ENCODE measurements around the gene KRTAP3-2.

KRTAP3-2 gene

DNA sequence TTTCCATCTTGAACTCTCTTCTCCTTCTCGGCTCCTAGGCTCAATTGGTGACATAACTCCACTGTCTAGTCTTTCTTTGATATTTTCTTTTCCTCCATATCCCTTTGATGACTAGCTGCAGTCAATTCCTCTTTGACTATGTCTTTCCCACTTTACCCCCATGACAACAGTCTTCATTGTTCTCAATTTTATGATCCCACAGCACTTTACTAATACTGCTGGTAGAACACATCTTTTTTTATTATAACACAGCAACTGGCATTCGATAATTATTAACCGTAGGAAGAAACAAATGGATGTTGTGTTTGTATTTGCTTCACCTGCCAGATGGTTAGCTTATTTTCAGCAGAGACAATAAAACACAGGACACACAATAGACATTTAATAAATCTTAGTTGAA lies 7.0 kb downstream of the KRTAP3-2 start:
- Histone ChIP-seq H4K91ac (ENCODE audit: low read depth, low read length, poor library complexity) (no peak overlapping the region), H2AK5ac (ENCODE audit: low read depth, low read length) (no peak overlapping the region), H3K4me3 (ENCODE audit: low read length in 2 of 2) (no peak overlapping the region), H3K18ac (ENCODE audit: low read length) (no peak overlapping the region), H3K27me3 (ENCODE audit: control insufficient read depth in 3 of 3, insufficient read depth in 3 of 3, low read depth in 1 of 3, low read length in 3 of 3) (peaks cover 0 to 3% (median 0%) of the 10 kb centered on the region in 3 experiments), H2BK5ac (ENCODE audit: low read length) (no peak overlapping the region), H3K4me1 (ENCODE audit: control insufficient read depth in 2 of 2, insufficient read depth in 1 of 2, low read depth in 1 of 2, low read length in 2 of 2) (peaks cover 0 to 2% of the 10 kb centered on the region in 2 donors), H3K36me3 (replicated peaks in 1 of 2; ENCODE audit: control insufficient read depth in 2 of 2, insufficient read depth in 2 of 2, low read length in 2 of 2) (no peaks in the 10 kb centered on the region), H3K27ac (replicated peaks; ENCODE audit: low read length) (no peak overlapping the region), H2BK15ac (ENCODE audit: low read length) (no peak overlapping the region), H2BK120ac (ENCODE audit: low read depth, low read length) (no peak overlapping the region), H4K8ac (ENCODE audit: low read depth, low read length) (no peak overlapping the region), H3K9me3 (replicated peaks in 1 of 2; ENCODE audit: control insufficient read depth in 2 of 2, insufficient read depth in 1 of 2, low read depth in 1 of 2, low read length in 2 of 2) (no peaks in the 10 kb centered on the region), H2AFZ (ENCODE audit: low read length) (no peak overlapping the region), H3K4me2 (ENCODE audit: insufficient read depth, low read length, poor library complexity, severe bottlenecking) (no peak overlapping the region), H3K14ac (ENCODE audit: low read length) (no peak overlapping the region), H2BK12ac (ENCODE audit: low read length) (no peak overlapping the region), H3K23ac (ENCODE audit: low read depth, low read length, poor library complexity) (no peak overlapping the region), H3K4ac (ENCODE audit: low read length) (no peak overlapping the region), H3K9ac (ENCODE audit: low read depth, low read length, poor library complexity) (no peak overlapping the region), H3K79me1 (ENCODE audit: low read depth, low read length) (no peaks in the 10 kb centered on the region)
- no peak for DNase-seq (ENCODE audit: low spot score)
- no CpG with 5 or more reads among the region's 3 CpGs for whole genome bisulfite sequencing, 2 donors (ENCODE audit: extremely low coverage in 2 of 2, insufficient read length in 2 of 2, insufficient replicate concordance in 1 of 2)

DNA sequence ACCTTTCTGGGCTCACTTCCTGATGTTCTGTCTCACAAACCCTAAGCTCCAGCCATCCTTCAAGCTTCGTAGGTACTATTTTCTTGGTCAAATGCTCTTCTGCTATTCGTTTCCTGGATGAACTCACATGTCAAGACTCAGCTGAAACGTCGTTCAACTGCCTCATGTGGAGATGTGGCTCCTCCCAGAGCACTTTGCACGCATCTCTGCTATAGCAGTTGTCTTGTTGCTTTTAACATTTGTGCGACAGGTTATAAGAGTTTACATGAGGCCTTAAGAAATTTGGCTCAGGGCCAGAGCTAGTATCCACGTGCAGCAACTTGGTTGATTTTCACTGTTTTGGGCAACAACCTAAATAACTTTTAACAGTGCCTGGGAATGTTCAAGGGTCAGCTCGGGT lies 12.8 kb downstream of the KRTAP3-2 start:
- H3K14ac ChIP-seq (ENCODE audit: low read length): no peak overlapping the region
- H2BK120ac ChIP-seq (ENCODE audit: low read depth, low read length): no peak overlapping the region
- no peak overlapping the region for H3K4me2 ChIP-seq (ENCODE audit: insufficient read depth, low read length, poor library complexity, severe bottlenecking)
- H3K9ac ChIP-seq (ENCODE audit: low read depth, low read length, poor library complexity): no peak overlapping the region
- no CpG with 5 or more reads among the region's 8 CpGs for WGBS, 2 donors (ENCODE audit: extremely low coverage in 2 of 2, insufficient read length in 2 of 2, insufficient replicate concordance in 1 of 2)
- no peak overlapping the region for H3K18ac ChIP-seq (ENCODE audit: low read length)
- no peak overlapping the region for H2BK12ac ChIP-seq (ENCODE audit: low read length)
- no peak overlapping the region for H3K4me3 ChIP-seq (ENCODE audit: low read length in 2 of 2)
- H3K27ac ChIP-seq (replicated peaks; ENCODE audit: low read length): no peak overlapping the region
- peaks cover 0 to 1% of the 10 kb centered on the region in 2 donors for H3K9me3 ChIP-seq (replicated peaks in 1 of 2; ENCODE audit: control insufficient read depth in 2 of 2, insufficient read depth in 1 of 2, low read depth in 1 of 2, low read length in 2 of 2)
- no peak overlapping the region for H2BK15ac ChIP-seq (ENCODE audit: low read length)
- H3K23ac ChIP-seq (ENCODE audit: low read depth, low read length, poor library complexity): no peak overlapping the region
- no peak overlapping the region for H4K91ac ChIP-seq (ENCODE audit: low read depth, low read length, poor library complexity)
- H3K79me1 ChIP-seq (ENCODE audit: low read depth, low read length): no peaks in the 10 kb centered on the region
- H3K4me1 ChIP-seq (ENCODE audit: control insufficient read depth in 2 of 2, insufficient read depth in 1 of 2, low read depth in 1 of 2, low read length in 2 of 2): peaks cover 0 to 2% of the 10 kb centered on the region in 2 donors
- H3K4ac ChIP-seq (ENCODE audit: low read length): no peak overlapping the region
- no peak for DNase-seq (ENCODE audit: low spot score)
- no peak overlapping the region for H2AK5ac ChIP-seq (ENCODE audit: low read depth, low read length)
- H3K27me3 ChIP-seq (ENCODE audit: control insufficient read depth in 3 of 3, insufficient read depth in 3 of 3, low read depth in 1 of 3, low read length in 3 of 3): no peaks in the 10 kb centered on the region
- H2BK5ac ChIP-seq (ENCODE audit: low read length): no peak overlapping the region
- no peak overlapping the region for H2AFZ ChIP-seq (ENCODE audit: low read length)
- no peak overlapping the region for H4K8ac ChIP-seq (ENCODE audit: low read depth, low read length)
- H3K36me3 ChIP-seq (replicated peaks in 1 of 2; ENCODE audit: control insufficient read depth in 2 of 2, insufficient read depth in 2 of 2, low read length in 2 of 2): no peaks in the 10 kb centered on the region

DNA sequence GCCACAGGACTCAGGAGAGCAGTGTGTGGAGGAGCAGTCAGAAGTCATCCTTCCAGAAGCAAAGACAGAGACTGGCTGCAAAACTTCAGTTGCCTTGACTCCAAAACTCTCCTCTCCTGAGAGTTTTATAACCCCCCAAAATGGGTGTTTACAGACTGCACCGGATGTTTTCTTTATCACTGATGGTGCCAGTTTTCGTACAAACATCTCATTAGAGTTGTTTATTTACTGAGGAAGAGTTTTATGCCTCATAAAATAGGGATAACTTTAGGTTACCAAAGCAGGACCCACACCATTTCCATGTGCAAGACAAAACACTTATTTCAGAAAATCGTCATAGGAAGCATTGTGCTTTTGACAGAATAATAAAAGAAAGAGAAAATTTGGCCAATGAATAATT lies 15.5 kb downstream of the KRTAP3-2 start, which contains the start of gene KRT40:
KRT40 (minus strand) TSS at position 101 of the 400 bp plus-strand sequence; CDS start at position 48, 53 bp downstream.
- no peak within 1 kb of the TSS for H4K8ac ChIP-seq (ENCODE audit: low read depth, low read length)
- WGBS, 2 donors (ENCODE audit: extremely low coverage in 2 of 2, insufficient read length in 2 of 2, insufficient replicate concordance in 1 of 2): no CpG with 5 or more reads among the region's 3 CpGs

DNA sequence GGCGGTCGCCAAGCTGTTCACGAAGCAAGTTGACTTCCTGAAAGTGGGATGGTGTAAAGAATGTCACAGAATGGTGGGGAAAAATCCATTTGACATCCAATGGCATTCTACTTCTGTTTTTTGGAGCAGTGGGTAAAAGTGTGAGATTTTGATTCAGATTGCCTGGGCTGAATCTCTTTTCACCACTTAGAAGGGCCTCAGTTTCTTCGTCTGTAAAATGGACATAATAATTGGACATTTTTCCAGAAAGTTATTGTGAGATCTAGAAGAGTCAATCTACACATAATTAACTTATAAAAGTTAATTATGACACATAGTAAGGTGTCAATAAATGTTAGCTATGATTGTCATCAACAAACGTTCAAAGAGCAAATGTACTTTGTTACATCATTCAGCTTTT lies 18.6 kb downstream of the KRTAP3-2 start:
- Histone ChIP-seq H3K4me2 (ENCODE audit: insufficient read depth, low read length, poor library complexity, severe bottlenecking) (no peak overlapping the region), H3K27ac (replicated peaks; ENCODE audit: low read length) (no peak overlapping the region), H2BK120ac (ENCODE audit: low read depth, low read length) (no peak overlapping the region), H3K4me3 (ENCODE audit: low read length in 2 of 2) (no peak overlapping the region), H4K91ac (ENCODE audit: low read depth, low read length, poor library complexity) (no peak overlapping the region), H2AFZ (ENCODE audit: low read length) (peak overlapping the region; percentile 3), H3K14ac (ENCODE audit: low read length) (no peak overlapping the region), H2BK15ac (ENCODE audit: low read length) (peak overlapping the region; percentile 22), H3K9me3 (replicated peaks in 1 of 2; ENCODE audit: control insufficient read depth in 2 of 2, insufficient read depth in 1 of 2, low read depth in 1 of 2, low read length in 2 of 2) (peaks cover 0 to 1% of the 10 kb centered on the region in 2 donors), H3K36me3 (replicated peaks in 1 of 2; ENCODE audit: control insufficient read depth in 2 of 2, insufficient read depth in 2 of 2, low read length in 2 of 2) (no peaks in the 10 kb centered on the region), H3K27me3 (ENCODE audit: control insufficient read depth in 3 of 3, insufficient read depth in 3 of 3, low read depth in 1 of 3, low read length in 3 of 3) (no peaks in the 10 kb centered on the region), H3K4me1 (ENCODE audit: control insufficient read depth in 2 of 2, insufficient read depth in 1 of 2, low read depth in 1 of 2, low read length in 2 of 2) (peaks cover 0 to 14% of the 10 kb centered on the region in 2 donors), H3K23ac (ENCODE audit: low read depth, low read length, poor library complexity) (no peak overlapping the region), H3K4ac (ENCODE audit: low read length) (no peak overlapping the region), H2BK12ac (ENCODE audit: low read length) (no peak overlapping the region), H3K18ac (ENCODE audit: low read length) (no peak overlapping the region), H3K79me1 (ENCODE audit: low read depth, low read length) (no peaks in the 10 kb centered on the region), H2BK5ac (ENCODE audit: low read length) (no peak overlapping the region), H2AK5ac (ENCODE audit: low read depth, low read length) (no peak overlapping the region), H4K8ac (ENCODE audit: low read depth, low read length) (no peak overlapping the region), H3K9ac (ENCODE audit: low read depth, low read length, poor library complexity) (no peak overlapping the region)
- no CpG with 5 or more reads among the region's 5 CpGs for WGBS, 2 donors (ENCODE audit: extremely low coverage in 2 of 2, insufficient read length in 2 of 2, insufficient replicate concordance in 1 of 2)
- no peak for DNase-seq (ENCODE audit: low spot score)

More for the DNA sequence above, 15.5 kb downstream of the KRTAP3-2 start, which contains the start of gene KRT40:
- no peak within 1 kb of the TSS for H4K91ac ChIP-seq (ENCODE audit: low read depth, low read length, poor library complexity)
- H2AK5ac ChIP-seq (ENCODE audit: low read depth, low read length): no peak within 1 kb of the TSS
- H3K18ac ChIP-seq (ENCODE audit: low read length): no peak within 1 kb of the TSS
- H2AFZ ChIP-seq (ENCODE audit: low read length): no peak within 1 kb of the TSS
- H3K27ac ChIP-seq (replicated peaks; ENCODE audit: low read length): no peak within 1 kb of the TSS
- H3K4me3 ChIP-seq (ENCODE audit: low read length in 2 of 2): no peak within 1 kb of the TSS
- no peak within 1 kb of the TSS for H3K9ac ChIP-seq (ENCODE audit: low read depth, low read length, poor library complexity)
- peaks cover 0 to 1% of the 10 kb centered on the region in 2 donors for H3K9me3 ChIP-seq (replicated peaks in 1 of 2; ENCODE audit: control insufficient read depth in 2 of 2, insufficient read depth in 1 of 2, low read depth in 1 of 2, low read length in 2 of 2)
- no peak for DNase-seq (ENCODE audit: low spot score)
- no peak within 1 kb of the TSS for H3K23ac ChIP-seq (ENCODE audit: low read depth, low read length, poor library complexity)
- peaks cover 0 to 12% of the 10 kb centered on the region in 2 donors for H3K4me1 ChIP-seq (ENCODE audit: control insufficient read depth in 2 of 2, insufficient read depth in 1 of 2, low read depth in 1 of 2, low read length in 2 of 2)
- no peak within 1 kb of the TSS for H3K4me2 ChIP-seq (ENCODE audit: insufficient read depth, low read length, poor library complexity, severe bottlenecking)
- H3K14ac ChIP-seq (ENCODE audit: low read length): no peak within 1 kb of the TSS
- H2BK12ac ChIP-seq (ENCODE audit: low read length): no peak within 1 kb of the TSS
- H2BK120ac ChIP-seq (ENCODE audit: low read depth, low read length): no peak within 1 kb of the TSS
- H2BK5ac ChIP-seq (ENCODE audit: low read length): no peak within 1 kb of the TSS
- no peak within 1 kb of the TSS for H2BK15ac ChIP-seq (ENCODE audit: low read length)
- H3K27me3 ChIP-seq (ENCODE audit: control insufficient read depth in 3 of 3, insufficient read depth in 3 of 3, low read depth in 1 of 3, low read length in 3 of 3): no peaks in the 10 kb centered on the region
- H3K4ac ChIP-seq (ENCODE audit: low read length): no peak within 1 kb of the TSS
- no peaks in the 10 kb centered on the region for H3K79me1 ChIP-seq (ENCODE audit: low read depth, low read length)
- H3K36me3 ChIP-seq (replicated peaks in 1 of 2; ENCODE audit: control insufficient read depth in 2 of 2, insufficient read depth in 2 of 2, low read length in 2 of 2): no peaks in the 10 kb centered on the region
